ENCODE measurements around the gene DSPP. TPM values are rescaled to one million over a fixed set of nuclear protein-coding genes. Genes with fewer than 3 reads are reported as not detected.

The DSPP gene
- total RNA-seq (2013): not detected
- not detected for polyA plus RNA-seq
- polyA minus RNA-seq: 0.14 TPM in 1 of 2 replicates, not detected in the other
- 0 to 0.81 (median 0) reads per million in 11 experiments for total RNA-seq

DNA sequence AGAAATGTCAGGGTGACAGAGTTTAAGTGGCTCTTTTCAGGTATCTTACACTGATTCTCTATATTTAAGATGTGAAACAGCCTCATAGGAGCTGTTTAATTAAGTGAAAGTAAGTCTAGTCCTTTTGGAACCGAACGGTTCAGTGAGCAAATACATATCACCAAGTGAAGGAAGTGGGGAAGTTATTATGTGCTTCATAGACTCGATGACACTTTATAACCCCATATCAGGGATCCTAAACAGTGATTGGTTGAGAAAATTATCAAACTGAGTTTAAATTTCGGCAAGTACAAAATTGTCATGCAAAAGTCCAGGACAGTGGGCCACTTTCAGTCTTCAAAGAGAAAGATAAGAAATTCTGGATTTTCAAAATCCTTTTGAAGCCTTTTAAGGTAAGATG, at the start of gene DSPP:
Gene DSPP (plus strand): TSS at position 301 of the 400 bp plus-strand sequence. CDS start 2,380 bp downstream, outside the sequence.
- TF ChIP-seq, protein P1, sequence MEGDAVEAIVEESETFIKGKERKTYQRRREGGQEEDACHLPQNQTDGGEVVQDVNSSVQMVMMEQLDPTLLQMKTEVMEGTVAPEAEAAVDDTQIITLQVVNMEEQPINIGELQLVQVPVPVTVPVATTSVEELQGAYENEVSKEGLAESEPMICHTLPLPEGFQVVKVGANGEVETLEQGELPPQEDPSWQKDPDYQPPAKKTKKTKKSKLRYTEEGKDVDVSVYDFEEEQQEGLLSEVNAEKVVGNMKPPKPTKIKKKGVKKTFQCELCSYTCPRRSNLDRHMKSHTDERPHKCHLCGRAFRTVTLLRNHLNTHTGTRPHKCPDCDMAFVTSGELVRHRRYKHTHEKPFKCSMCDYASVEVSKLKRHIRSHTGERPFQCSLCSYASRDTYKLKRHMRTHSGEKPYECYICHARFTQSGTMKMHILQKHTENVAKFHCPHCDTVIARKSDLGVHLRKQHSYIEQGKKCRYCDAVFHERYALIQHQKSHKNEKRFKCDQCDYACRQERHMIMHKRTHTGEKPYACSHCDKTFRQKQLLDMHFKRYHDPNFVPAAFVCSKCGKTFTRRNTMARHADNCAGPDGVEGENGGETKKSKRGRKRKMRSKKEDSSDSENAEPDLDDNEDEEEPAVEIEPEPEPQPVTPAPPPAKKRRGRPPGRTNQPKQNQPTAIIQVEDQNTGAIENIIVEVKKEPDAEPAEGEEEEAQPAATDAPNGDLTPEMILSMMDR (IDR thresholded peaks at IDR 0.05): no peak

DNA sequence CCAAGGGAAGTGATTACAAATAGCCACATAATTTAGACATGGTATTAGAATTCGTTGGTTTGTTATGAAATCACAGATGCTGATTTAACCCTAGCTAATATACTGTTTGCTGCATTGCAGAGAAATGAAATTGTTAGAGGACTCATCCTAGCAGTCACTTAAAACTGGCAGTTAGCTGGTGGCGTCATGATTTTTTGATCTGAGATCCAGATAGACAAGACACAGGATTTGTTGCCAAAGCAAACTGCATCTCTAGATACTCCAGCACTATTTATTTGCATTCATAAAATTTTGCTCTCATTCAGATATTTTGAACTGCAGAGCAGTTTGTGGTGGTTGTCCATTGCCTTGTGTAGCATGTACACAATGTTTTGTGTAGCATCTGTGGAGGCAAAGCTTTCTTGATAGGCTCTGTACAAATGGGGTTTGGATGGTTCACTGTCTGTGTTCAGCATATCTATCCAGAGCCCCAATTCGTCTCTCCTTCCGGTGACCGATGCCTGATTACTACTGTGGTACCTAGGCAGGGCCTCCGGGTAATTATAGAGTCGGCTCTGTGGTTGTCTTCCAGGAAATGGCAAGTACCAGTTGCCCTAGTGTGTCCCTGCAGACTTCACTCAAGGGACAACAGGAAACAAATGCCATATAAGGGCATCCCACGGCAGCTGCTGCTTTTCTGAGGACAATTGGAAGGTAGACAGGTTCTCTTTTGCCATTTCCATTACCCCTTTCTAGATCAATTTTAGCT, 49.1 kb upstream of the DSPP start:
- intact Hi-C loops (cut with micrococcal nuclease): no loop called here
- Mint-ChIP-seq H3K27ac (no peak overlapping the region), H3K36me3 (no peaks in the 10 kb centered on the region), H3K27me3 (ENCODE audit: low read depth in 3 of 3) (peaks cover 0 to 1% (median 0%) of the 10 kb centered on the region in 3 donors), H3K4me3 (no peak overlapping the region), H3K9me3 (no peaks in the 10 kb centered on the region), H3K4me1 (peaks cover 6% of the 10 kb centered on the region)
- H3K4me1 ChIP-seq (ENCODE audit: control insufficient read depth in 1 of 2, insufficient read depth in 2 of 2, low read length in 2 of 2): no peaks in the 10 kb centered on the region
- H3K36me3 ChIP-seq (replicated peaks in 1 of 2; ENCODE audit: control insufficient read depth in 1 of 2, insufficient read depth in 2 of 2, low read length in 2 of 2): no peaks in the 10 kb centered on the region
- no peak for DNase-seq
- H3K27ac ChIP-seq (ENCODE audit: low read depth in 1 of 2, low read length in 2 of 2): no peak overlapping the region
- H3K27me3 ChIP-seq (ENCODE audit: control insufficient read depth in 2 of 2, insufficient read depth in 2 of 2, low read length in 2 of 2): no peaks in the 10 kb centered on the region
- no peak overlapping the region for H2AFZ ChIP-seq (ENCODE audit: insufficient read depth, low read depth, low read length, poor library complexity, severe bottlenecking)
- TF ChIP-seq, protein P1 (IDR thresholded peaks at IDR 0.05): no peak
- H3K4me3 ChIP-seq (replicated peaks in 1 of 3; ENCODE audit: low read depth in 2 of 3, low read length in 3 of 3): no peak overlapping the region
- H3K79me2 ChIP-seq (ENCODE audit: insufficient read depth, low read length): no peaks in the 10 kb centered on the region
- no peaks in the 10 kb centered on the region for H3K9me3 ChIP-seq (replicated peaks in 1 of 2; ENCODE audit: control insufficient read depth in 1 of 2, insufficient read depth in 1 of 2, low read length in 2 of 2)
- WGBS (ENCODE audit: insufficient coverage): 0% methylated on average over 2 of the region's 8 CpGs
- H4K20me1 ChIP-seq (ENCODE audit: insufficient read depth, low read length): no peaks in the 10 kb centered on the region
- no peak overlapping the region for H3K9ac ChIP-seq (ENCODE audit: insufficient read depth, low read length, poor library complexity, severe bottlenecking)
- H3K4me2 ChIP-seq (replicated peaks; ENCODE audit: extremely low read depth, low read length, poor library complexity, severe bottlenecking): no peak overlapping the region

More for the DNA sequence above, at the start of gene DSPP:
- intact Hi-C loops (cut with micrococcal nuclease): no loop called here
- Mint-ChIP-seq H3K9me3 (peaks cover 0 to 5% (median 0%) of the 10 kb centered on the region in 7 donors), H3K4me3 (no peak within 1 kb of the TSS), H3K27me3 (ENCODE audit: low read depth in 3 of 3) (no peaks in the 10 kb centered on the region), H3K27ac (no peak within 1 kb of the TSS), H3K4me1 (no peaks in the 10 kb centered on the region), H3K36me3 (no peaks in the 10 kb centered on the region)
- H3K36me3 ChIP-seq (replicated peaks in 1 of 2; ENCODE audit: control insufficient read depth in 1 of 2, insufficient read depth in 2 of 2, low read length in 2 of 2): no peaks in the 10 kb centered on the region
- no peak within 1 kb of the TSS for H3K4me3 ChIP-seq (replicated peaks in 1 of 3; ENCODE audit: low read depth in 2 of 3, low read length in 3 of 3)
- no peaks in the 10 kb centered on the region for H3K4me1 ChIP-seq (ENCODE audit: control insufficient read depth in 1 of 2, insufficient read depth in 2 of 2, low read length in 2 of 2)
- no peaks in the 10 kb centered on the region for H3K9me3 ChIP-seq (replicated peaks in 1 of 2; ENCODE audit: control insufficient read depth in 1 of 2, insufficient read depth in 1 of 2, low read length in 2 of 2)
- no peak within 1 kb of the TSS for H3K4me2 ChIP-seq (replicated peaks; ENCODE audit: extremely low read depth, low read length, poor library complexity, severe bottlenecking)
- no peaks in the 10 kb centered on the region for H3K27me3 ChIP-seq (ENCODE audit: control insufficient read depth in 2 of 2, insufficient read depth in 2 of 2, low read length in 2 of 2)
- WGBS (ENCODE audit: insufficient coverage): no CpG with 5 or more reads among the region's 4 CpGs
- no peaks in the 10 kb centered on the region for H4K20me1 ChIP-seq (ENCODE audit: insufficient read depth, low read length)
- no peak within 1 kb of the TSS for H2AFZ ChIP-seq (ENCODE audit: insufficient read depth, low read depth, low read length, poor library complexity, severe bottlenecking)
- no peak within 1 kb of the TSS for H3K27ac ChIP-seq (ENCODE audit: low read depth in 1 of 2, low read length in 2 of 2)
- no peak within 1 kb of the TSS for H3K9ac ChIP-seq (ENCODE audit: insufficient read depth, low read length, poor library complexity, severe bottlenecking)
- DNase-seq: no peak
- H3K79me2 ChIP-seq (ENCODE audit: insufficient read depth, low read length): no peaks in the 10 kb centered on the region
